Glutamatergic neuron (in vitro differentiated cells): ENCODE data around the gene GRAMD1A. TPM values are rescaled to one million over a fixed set of nuclear protein-coding genes. Genes with fewer than 3 reads are reported as not detected.
"Not testable (repeated sequence)": the region's sequence is repeated elsewhere in the genome, so short reads cannot be mapped to it uniquely, and the experiment has no call there.

Experiments used
- DNase-seq: peaks from one replicate; pipeline ENCODE4 v3.0.0; 2022
- H3K27ac Mint-ChIP-seq: one replicate; pipeline ENCODE4 v1.8.0; 2020; ENCODE audit warnings: mild to moderate bottlenecking, mixed read lengths, inconsistent platforms; ENCODE audit not compliant: unreplicated experiment
- H3K27me3 Mint-ChIP-seq: one replicate; pipeline ENCODE4 v1.8.0; 2020; ENCODE audit warnings: mild to moderate bottlenecking, moderate library complexity, mixed read lengths, inconsistent platforms; ENCODE audit not compliant: unreplicated experiment
- H3K36me3 Mint-ChIP-seq: one replicate; pipeline ENCODE4 v1.8.0; 2020; ENCODE audit warnings: mild to moderate bottlenecking, mixed read lengths, inconsistent platforms; ENCODE audit not compliant: unreplicated experiment
- H3K4me1 Mint-ChIP-seq: one replicate; pipeline ENCODE4 v1.8.0; 2020; ENCODE audit warnings: mild to moderate bottlenecking, low read depth, mixed read lengths, inconsistent platforms; ENCODE audit not compliant: unreplicated experiment
- H3K4me3 Mint-ChIP-seq: one replicate; pipeline ENCODE4 v1.8.0; 2020; ENCODE audit warnings: mild to moderate bottlenecking, mixed read lengths, inconsistent platforms; ENCODE audit not compliant: unreplicated experiment
- H3K9me3 Mint-ChIP-seq: one replicate; pipeline ENCODE4 v1.8.0; 2020; ENCODE audit warnings: mild to moderate bottlenecking, moderate library complexity, mixed read lengths, inconsistent platforms; ENCODE audit not compliant: unreplicated experiment
- CTCF ChIP-seq: fragments of 200-600 bp; sonication (generic); IDR thresholded peaks from one replicate; pipeline ENCODE4 v1.5.0; 2021; ENCODE audit not compliant: partially characterized antibody, unreplicated experiment
- total RNA-seq: library from RNA; stranded (reverse); fragmentation: NEBNext Ultra II Directional; extraction: Animal tissue kit (Norgen Biotek cat#: 25700); gene quantifications from one replicate; pipeline ENCODE4 v1.2.1, GENCODE V29; 2021; ENCODE audit not compliant: unreplicated experiment

Gene GRAMD1A
- total RNA-seq, 1 donor from 2014 or later = 220 TPM

GRCh38 chr19:35013820-35014754 lies 14.0 kb downstream of the GRAMD1A start:
- Mint-ChIP-seq H3K4me1 (no peaks in the 10 kb centered on the region), H3K27me3 (peaks cover 7% of the 10 kb centered on the region), H3K36me3 (no peaks in the 10 kb centered on the region), H3K9me3 (peaks cover 9% of the 10 kb centered on the region), H3K4me3 (no peak overlapping the region), H3K27ac (no peak overlapping the region)
- no peak for TF ChIP-seq CTCF
- DNase-seq = no peak

- DNase-seq, H3K4me1 Mint-ChIP-seq, H3K27ac Mint-ChIP-seq, H3K36me3 Mint-ChIP-seq, H3K9me3 Mint-ChIP-seq, H3K4me3 Mint-ChIP-seq, H3K27me3 Mint-ChIP-seq: not testable (repeated sequence)
Observed at GRCh38 chr19:35014774-35015173, 14.7 kb downstream of the GRAMD1A start.

- TF ChIP-seq CTCF = no peak
Observed at GRCh38 chr19:35015270-35015953, 15.3 kb downstream of the GRAMD1A start.

GRCh38 chr19:35015954-35016351 lies 15.8 kb downstream of the GRAMD1A start:
- TF ChIP-seq CTCF = no peak

More at GRCh38 chr19:35015270-35015953, 15.3 kb downstream of the GRAMD1A start:
- no peak overlapping the region for H3K27ac Mint-ChIP-seq
- peaks cover 4% of the 10 kb centered on the region for H3K36me3 Mint-ChIP-seq
- H3K4me3 Mint-ChIP-seq = no peak overlapping the region
- H3K27me3 Mint-ChIP-seq = peaks cover 6% of the 10 kb centered on the region
- H3K4me1 Mint-ChIP-seq = no peaks in the 10 kb centered on the region
- peaks cover 9% of the 10 kb centered on the region for H3K9me3 Mint-ChIP-seq
- DNase-seq = no peak

GRCh38 chr19:35017507-35017906 lies 17.4 kb downstream of the GRAMD1A start:
- no peak for DNase-seq
- Mint-ChIP-seq H3K27me3 (peaks cover 5% of the 10 kb centered on the region), H3K27ac (no peak overlapping the region), H3K4me1 (no peaks in the 10 kb centered on the region), H3K36me3 (peaks cover 10% of the 10 kb centered on the region), H3K4me3 (no peak overlapping the region), H3K9me3 (peaks cover 9% of the 10 kb centered on the region)
- TF ChIP-seq CTCF = no peak

More at GRCh38 chr19:35015954-35016351, 15.8 kb downstream of the GRAMD1A start:
- H3K36me3 Mint-ChIP-seq = peaks cover 9% of the 10 kb centered on the region
- H3K27me3 Mint-ChIP-seq = peaks cover 7% of the 10 kb centered on the region
- no peak for DNase-seq
- no peaks in the 10 kb centered on the region for H3K4me1 Mint-ChIP-seq
- H3K9me3 Mint-ChIP-seq = peaks cover 10% of the 10 kb centered on the region
- H3K27ac Mint-ChIP-seq = no peak overlapping the region
- H3K4me3 Mint-ChIP-seq = no peak overlapping the region
